ENCODE data around the gene CLTC.

The CLTC gene

GRCh38 chr17:59733697-59734096 lies 114.0 kb downstream of the CLTC start:
- DNase-seq, result no peak

DNA sequence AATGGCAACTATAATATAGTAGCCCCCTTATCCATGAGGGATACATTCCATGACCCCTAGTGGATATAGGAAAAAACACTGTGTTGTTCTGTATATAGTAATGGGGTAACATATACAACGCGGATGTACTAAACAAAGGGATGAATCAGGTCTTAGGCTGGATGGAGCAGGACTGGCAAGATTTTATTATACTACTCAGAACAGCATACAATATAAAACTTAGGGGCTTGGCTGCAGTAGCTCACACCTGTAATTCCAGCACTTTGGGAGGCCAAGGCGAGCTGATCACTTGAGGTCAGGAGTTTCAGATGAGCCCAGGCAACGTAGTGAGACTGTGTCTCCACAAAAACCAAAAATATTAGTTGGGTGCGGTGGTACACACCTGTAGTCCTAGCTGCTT lies 114.5 kb downstream of the CLTC start:
- no peak for DNase-seq

DNA sequence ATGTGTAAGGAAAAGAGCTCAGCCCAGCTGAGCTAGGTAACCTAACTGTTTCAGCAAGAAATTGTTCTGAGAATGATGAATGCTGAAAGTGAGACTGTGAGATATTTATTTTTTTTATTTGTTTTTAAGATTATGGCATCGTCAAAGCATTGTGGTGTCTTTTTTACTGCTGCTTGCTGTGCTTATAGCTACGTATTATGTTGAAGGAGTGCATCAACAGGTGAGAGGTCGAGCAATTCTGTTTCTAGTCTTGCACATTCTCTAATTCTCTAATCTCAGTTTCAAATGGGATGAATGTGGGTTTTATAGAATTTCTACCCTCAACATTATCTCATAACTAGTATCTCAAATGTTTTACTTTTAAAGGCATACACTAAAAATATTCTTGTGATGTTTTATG lies 117.6 kb downstream of the CLTC start:
- no peak for DNase-seq

DNA sequence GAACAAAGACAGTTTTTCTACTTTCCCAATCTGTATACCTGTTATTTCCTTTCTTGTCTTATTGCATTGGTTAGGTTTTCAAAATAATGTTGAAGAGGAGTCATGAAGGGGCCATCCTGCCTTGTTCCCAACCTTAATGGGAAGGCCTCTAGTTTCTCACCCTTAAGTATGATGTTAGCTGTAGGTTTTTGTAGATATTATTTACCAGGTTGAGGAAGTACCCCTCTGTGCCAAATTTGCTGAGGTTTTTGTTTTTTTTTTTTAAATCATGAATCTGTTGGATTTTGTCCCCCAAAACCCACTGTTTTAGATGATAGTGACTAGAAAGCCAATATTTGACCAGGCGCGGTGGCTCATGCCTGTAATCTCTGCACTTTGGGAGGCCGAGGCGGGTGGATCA lies 124.1 kb downstream of the CLTC start:
- DNase-seq, result no peak

- DNase-seq, result no peak
Observed at GRCh38 chr17:59745040-59745439, 125.3 kb downstream of the CLTC start.

Measured in hematopoietic multipotent progenitor cell treated with erythropoietin and hydrocortisone succinate and interleukin-3 and kit ligand, for 6 days (in vitro differentiated cells).